PC-3 (cell line): ENCODE results near the gene SNRNP70.

ENCODE experiments used
- EZH2 ChIP-seq: fragments of 300-600 bp; sonication (generic); IDR thresholded peaks from one replicate; pipeline ENCODE4 v1.6.1; 2017; ENCODE audit warnings: antibody characterized with exemption, mild to moderate bottlenecking, low read length; ENCODE audit not compliant: unreplicated experiment
- EZH2phosphoT487 ChIP-seq: fragments of 300-600 bp; sonication (generic); IDR thresholded peaks from 2 replicates; pipeline ENCODE4 v1.6.1; 2018; ENCODE audit warnings: mild to moderate bottlenecking, antibody characterized with exemption, low read length, borderline replicate concordance
- TF ChIP-seq, protein P1 (sequence below): fragments of 300-600 bp; sonication (generic); conservative IDR thresholded peaks from 2 replicates; pipeline ENCODE4 v1.5.1; 2017; ENCODE audit warnings: antibody characterized with exemption, low read depth, mild to moderate bottlenecking, low read length

DNA sequence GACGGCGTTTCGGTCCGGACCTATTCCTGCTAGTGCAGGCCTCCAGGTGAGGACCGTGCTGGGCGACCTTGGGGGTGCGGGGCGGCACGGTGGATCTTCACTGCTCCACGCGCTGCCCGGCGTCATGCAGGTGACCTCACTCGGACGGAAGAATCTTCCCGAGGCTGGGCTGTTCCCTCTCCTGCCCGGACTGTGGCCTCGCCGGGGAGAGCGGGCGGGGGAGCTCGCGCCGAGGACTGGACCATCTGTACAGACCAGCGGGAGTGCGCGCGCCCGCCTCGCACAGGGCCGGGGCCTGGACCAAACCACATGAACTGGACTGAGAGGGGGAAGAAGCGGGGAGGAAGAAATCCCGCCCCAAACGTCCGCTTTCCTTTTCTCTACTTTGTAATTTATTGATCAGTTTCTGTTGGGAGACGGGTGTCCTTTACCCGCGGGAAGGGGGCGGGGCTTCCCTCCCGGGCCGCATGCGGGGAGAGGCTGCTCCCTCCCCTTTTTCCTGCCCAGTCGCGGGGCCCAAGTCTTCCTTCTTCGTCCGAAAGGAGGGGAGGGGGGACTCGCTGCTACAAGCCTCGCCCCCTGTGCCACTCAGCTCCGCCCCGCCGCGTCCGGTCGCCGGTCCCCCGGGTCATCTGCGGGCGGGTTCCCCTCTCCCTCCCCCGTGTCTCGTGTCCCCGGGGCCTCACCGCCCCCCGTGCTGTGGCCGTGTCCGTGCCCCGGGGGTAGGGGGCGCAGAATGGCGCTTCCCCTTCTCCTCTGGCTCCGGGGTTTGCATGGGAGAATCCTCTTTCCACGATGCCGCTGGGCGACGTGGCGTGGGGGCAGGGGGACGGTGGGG, 65.1 kb downstream of the SNRNP70 start:
- TF ChIP-seq EZH2: no peak
- TF ChIP-seq, protein P1, sequence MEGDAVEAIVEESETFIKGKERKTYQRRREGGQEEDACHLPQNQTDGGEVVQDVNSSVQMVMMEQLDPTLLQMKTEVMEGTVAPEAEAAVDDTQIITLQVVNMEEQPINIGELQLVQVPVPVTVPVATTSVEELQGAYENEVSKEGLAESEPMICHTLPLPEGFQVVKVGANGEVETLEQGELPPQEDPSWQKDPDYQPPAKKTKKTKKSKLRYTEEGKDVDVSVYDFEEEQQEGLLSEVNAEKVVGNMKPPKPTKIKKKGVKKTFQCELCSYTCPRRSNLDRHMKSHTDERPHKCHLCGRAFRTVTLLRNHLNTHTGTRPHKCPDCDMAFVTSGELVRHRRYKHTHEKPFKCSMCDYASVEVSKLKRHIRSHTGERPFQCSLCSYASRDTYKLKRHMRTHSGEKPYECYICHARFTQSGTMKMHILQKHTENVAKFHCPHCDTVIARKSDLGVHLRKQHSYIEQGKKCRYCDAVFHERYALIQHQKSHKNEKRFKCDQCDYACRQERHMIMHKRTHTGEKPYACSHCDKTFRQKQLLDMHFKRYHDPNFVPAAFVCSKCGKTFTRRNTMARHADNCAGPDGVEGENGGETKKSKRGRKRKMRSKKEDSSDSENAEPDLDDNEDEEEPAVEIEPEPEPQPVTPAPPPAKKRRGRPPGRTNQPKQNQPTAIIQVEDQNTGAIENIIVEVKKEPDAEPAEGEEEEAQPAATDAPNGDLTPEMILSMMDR: no peak
- TF ChIP-seq EZH2phosphoT487: no peak
